CD14-positive monocyte (primary cell): ENCODE data around the gene HK1. TPM values are rescaled to one million over a fixed set of nuclear protein-coding genes. Genes with fewer than 3 reads are reported as not detected.

Experiments used
- DNase-seq, 3 donors: peaks; one replicate each; pipeline ENCODE4 v3.0.0-alpha.2; 2011 to 2022
- H2AFZ ChIP-seq: 2 replicates; pipeline ENCODE4 v1.6.0; 2012; ENCODE audit warnings: mild to moderate bottlenecking, low read depth, low read length, inconsistent platforms; ENCODE audit not compliant: insufficient read depth, poor library complexity, severe bottlenecking
- H3K27ac ChIP-seq, 2 donors: 1 replicate in 1 of 2; 2 replicates in 1 of 2; pipeline ENCODE4 v1.5.1; 2012 to 2013; ENCODE audit warnings: low read length in 2 of 2, control low read depth in 1 of 2, inconsistent platforms in 1 of 2, low read depth in 1 of 2, mild to moderate bottlenecking in 1 of 2
- H3K27me3 ChIP-seq, 2 donors: one replicate each; pipeline versions ENCODE4 v1.6.0 to v1.6.1; 2011 to 2013; ENCODE audit warnings: low read length in 2 of 2; ENCODE audit not compliant: control insufficient read depth in 2 of 2, insufficient read depth in 2 of 2
- H3K36me3 ChIP-seq, 2 donors: replicated peaks in 1 of 2; 1 replicate in 1 of 2; 2 replicates in 1 of 2; pipeline versions ENCODE4 v1.5.1 to v1.6.1; 2012 to 2013; ENCODE audit warnings: low read length in 2 of 2, control low read depth in 1 of 2, inconsistent platforms in 1 of 2, mild to moderate bottlenecking in 1 of 2; ENCODE audit not compliant: insufficient read depth in 2 of 2, control insufficient read depth in 1 of 2
- H3K4me1 ChIP-seq, 2 donors: 1 replicate in 1 of 2; 2 replicates in 1 of 2; pipeline versions ENCODE4 v1.5.1 to v1.6.1; 2012 to 2013; ENCODE audit warnings: low read length in 2 of 2, control low read depth in 1 of 2, inconsistent platforms in 1 of 2, mild to moderate bottlenecking in 1 of 2, moderate library complexity in 1 of 2; ENCODE audit not compliant: insufficient read depth in 2 of 2, control insufficient read depth in 1 of 2
- H3K4me2 ChIP-seq: replicated peaks from 2 replicates; pipeline ENCODE3; 2012; ENCODE audit warnings: low read length, moderate library complexity, mild to moderate bottlenecking; ENCODE audit not compliant: poor library complexity, severe bottlenecking; ENCODE audit errors: extremely low read depth
- H3K4me3 ChIP-seq, 3 experiments: fragments of 200-600 bp in 1 of 3; sonication (generic) in 1 of 3; replicated peaks in 1 of 3; 1 replicate in 2 of 3; 2 replicates in 1 of 3; pipeline ENCODE4 v1.5.1; 2011 to 2013; ENCODE audit warnings: low read length in 3 of 3, mild to moderate bottlenecking in 3 of 3, control low read depth in 2 of 3, low read depth in 2 of 3, inconsistent platforms in 1 of 3, moderate library complexity in 1 of 3
- H3K79me2 ChIP-seq: 2 replicates; pipeline ENCODE4 v1.6.0; 2012; ENCODE audit warnings: mild to moderate bottlenecking, control low read depth, inconsistent platforms, low read length, moderate library complexity; ENCODE audit not compliant: insufficient read depth
- H3K9ac ChIP-seq: 2 replicates; pipeline ENCODE4 v1.6.0; 2017; ENCODE audit warnings: low read length, mild to moderate bottlenecking; ENCODE audit not compliant: insufficient read depth, poor library complexity, severe bottlenecking
- H3K9me3 ChIP-seq, 2 donors: replicated peaks in 1 of 2; 1 replicate in 1 of 2; 2 replicates in 1 of 2; pipeline versions ENCODE4 v1.5.1 to v1.6.1; 2012 to 2013; ENCODE audit warnings: low read length in 2 of 2, control low read depth in 1 of 2; ENCODE audit not compliant: control insufficient read depth in 1 of 2, insufficient read depth in 1 of 2
- H4K20me1 ChIP-seq: 2 replicates; pipeline ENCODE4 v1.6.0; 2012; ENCODE audit warnings: mild to moderate bottlenecking, low read length, control low read depth, moderate library complexity; ENCODE audit not compliant: insufficient read depth
- H3K27ac Mint-ChIP-seq, 7 donors: one replicate each; pipeline ENCODE4 v1.8.0; 2020; ENCODE audit warnings: mild to moderate bottlenecking in 7 of 7, mixed read lengths in 7 of 7, moderate library complexity in 6 of 7, inconsistent platforms in 2 of 7
- H3K27me3 Mint-ChIP-seq, 3 donors: one replicate each; pipeline ENCODE4 v1.8.0; 2021 to 2022; ENCODE audit warnings: low read depth in 3 of 3, mild to moderate bottlenecking in 3 of 3, mixed read lengths in 3 of 3, moderate library complexity in 3 of 3, inconsistent platforms in 1 of 3
- H3K36me3 Mint-ChIP-seq, 2 donors: one replicate each; pipeline ENCODE4 v1.8.0; 2020; ENCODE audit warnings: mixed read lengths in 2 of 2, inconsistent platforms in 1 of 2, mild to moderate bottlenecking in 1 of 2
- H3K4me1 Mint-ChIP-seq: one replicate; pipeline ENCODE4 v1.8.0; 2020; ENCODE audit warnings: mild to moderate bottlenecking, mixed read lengths
- H3K4me3 Mint-ChIP-seq, 2 donors: one replicate each; pipeline ENCODE4 v1.8.0; 2020; ENCODE audit warnings: mild to moderate bottlenecking in 2 of 2, mixed read lengths in 2 of 2, moderate library complexity in 1 of 2
- H3K9me3 Mint-ChIP-seq, 7 donors: one replicate each; pipeline ENCODE4 v1.8.0; 2020 to 2022; ENCODE audit warnings: mixed read lengths in 7 of 7, mild to moderate bottlenecking in 6 of 7, moderate library complexity in 6 of 7, inconsistent platforms in 2 of 7
- WGBS: methylation state at CpG from one replicate; pipeline ENCODE4 v1.1.5; 2013; ENCODE audit warnings: missing lambda C conversion rate; ENCODE audit not compliant: insufficient coverage; 5-methylcytosine and 5-hydroxymethylcytosine counted together
- intact Hi-C, 2 donors: fragments of 100-400 bp; cut with micrococcal nuclease; formaldehyde crosslinking; loops; one replicate each; pipeline versions ENCODE4 v1.15.0 to v1.15.1; 2023
- polyA plus RNA-seq, 3 donors: library from polyadenylated mRNA; depleted of rRNA in 1 of 3; unstranded in 2 of 3; stranded (reverse) in 1 of 3; fragments of 300-500 nt in 2 of 3; fragments of >200 nt in 1 of 3; fragmentation: Illumina TruSeq in 2 of 3; gene quantifications; 1 replicate in 2 of 3; 2 replicates in 1 of 3; pipeline ENCODE4 v1.2.3, GENCODE V29; 2012 to 2021
- TF ChIP-seq, protein P1 (sequence below): fragments of 200-600 bp; IDR thresholded peaks from one replicate; pipeline ENCODE4 v1.8.0; 2022; ENCODE audit warnings: antibody characterized with exemption, mild to moderate bottlenecking

The HK1 gene
- polyA plus RNA-seq, 3 donors = 57.9 to 146 (median 125) TPM

- Histone ChIP-seq H3K27ac (no peak overlapping the region), H3K79me2 (peaks cover 29% of the 10 kb centered on the region), H3K4me2 (no peak overlapping the region), H3K36me3 (no peaks in the 10 kb centered on the region), H3K9me3 (no peaks in the 10 kb centered on the region), H2AFZ (no peak overlapping the region), H4K20me1 (peaks cover 27% of the 10 kb centered on the region), H3K27me3 (no peaks in the 10 kb centered on the region), H3K4me1 (peaks cover 32 to 37% of the 10 kb centered on the region in 2 donors), H3K4me3 (no peak overlapping the region), H3K9ac (no peak overlapping the region)
- H3K27ac Mint-ChIP-seq = no peak overlapping the region
- no peak overlapping the region for H3K4me3 Mint-ChIP-seq
- H3K36me3 Mint-ChIP-seq = no peaks in the 10 kb centered on the region
- TF ChIP-seq, protein P1, sequence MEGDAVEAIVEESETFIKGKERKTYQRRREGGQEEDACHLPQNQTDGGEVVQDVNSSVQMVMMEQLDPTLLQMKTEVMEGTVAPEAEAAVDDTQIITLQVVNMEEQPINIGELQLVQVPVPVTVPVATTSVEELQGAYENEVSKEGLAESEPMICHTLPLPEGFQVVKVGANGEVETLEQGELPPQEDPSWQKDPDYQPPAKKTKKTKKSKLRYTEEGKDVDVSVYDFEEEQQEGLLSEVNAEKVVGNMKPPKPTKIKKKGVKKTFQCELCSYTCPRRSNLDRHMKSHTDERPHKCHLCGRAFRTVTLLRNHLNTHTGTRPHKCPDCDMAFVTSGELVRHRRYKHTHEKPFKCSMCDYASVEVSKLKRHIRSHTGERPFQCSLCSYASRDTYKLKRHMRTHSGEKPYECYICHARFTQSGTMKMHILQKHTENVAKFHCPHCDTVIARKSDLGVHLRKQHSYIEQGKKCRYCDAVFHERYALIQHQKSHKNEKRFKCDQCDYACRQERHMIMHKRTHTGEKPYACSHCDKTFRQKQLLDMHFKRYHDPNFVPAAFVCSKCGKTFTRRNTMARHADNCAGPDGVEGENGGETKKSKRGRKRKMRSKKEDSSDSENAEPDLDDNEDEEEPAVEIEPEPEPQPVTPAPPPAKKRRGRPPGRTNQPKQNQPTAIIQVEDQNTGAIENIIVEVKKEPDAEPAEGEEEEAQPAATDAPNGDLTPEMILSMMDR = no peak
- H3K27me3 Mint-ChIP-seq = peaks cover 2% of the 10 kb centered on the region in 3 donors
- no peaks in the 10 kb centered on the region for H3K9me3 Mint-ChIP-seq
- intact Hi-C loops = no loop called here
- 94% methylated on average over 3 of the region's 6 CpGs for WGBS
- DNase-seq = no peak
- H3K4me1 Mint-ChIP-seq = peaks cover 30% of the 10 kb centered on the region
Observed at GRCh38 chr10:69316313-69317059, 38.2 kb downstream of the HK1 start.

- Mint-ChIP-seq H3K36me3 (no peaks in the 10 kb centered on the region), H3K4me1 (peaks cover 37% of the 10 kb centered on the region), H3K27me3 (peaks cover 2% of the 10 kb centered on the region in 3 donors), H3K9me3 (no peaks in the 10 kb centered on the region), H3K4me3 (peak overlapping the region in 1 of 2 donors; percentile 97), H3K27ac (peak overlapping the region in 4 of 7 donors; percentile 66 to 87 (median 76))
- Histone ChIP-seq H3K27me3 (no peaks in the 10 kb centered on the region), H3K9ac (no peak overlapping the region), H4K20me1 (peaks cover 34% of the 10 kb centered on the region), H3K4me1 (peaks cover 38 to 44% of the 10 kb centered on the region in 2 donors), H3K4me3 (peak overlapping the region in 1 of 3 experiments; percentile 100), H3K79me2 (peaks cover 36% of the 10 kb centered on the region), H3K9me3 (no peaks in the 10 kb centered on the region), H3K36me3 (no peaks in the 10 kb centered on the region), H3K4me2 (peak overlapping the region; percentile 97), H3K27ac (peak overlapping the region in 1 of 2 donors; percentile 92), H2AFZ (peak overlapping the region; percentile 97)
- 100% methylated on average over 2 of the region's 3 CpGs for WGBS
- intact Hi-C loops = no loop called here
- DNase-seq = peak in 1 of 3 donors; percentile 27
- TF ChIP-seq, protein P1 = no peak
Observed at GRCh38 chr10:69317175-69317604, 38.9 kb downstream of the HK1 start.
